OCI-LY7 (cell line): ENCODE data around the gene CEACAM7. TPM values are rescaled to one million over a fixed set of nuclear protein-coding genes. Genes with fewer than 3 reads are reported as not detected.

Source experiments
- BruUV-seq: library from RNA; stranded (reverse); fragments of 400-500 nt; replicated peaks from 2 replicates; lab custom pipeline; 2021; lab: Mats Ljungman, UMichigan
- CTCF ChIA-PET: fragments of 300-600 bp; sonication (Branson Sonifier 250); formaldehyde crosslinking; loops from one replicate; lab custom pipeline; 2022; ENCODE audit warnings: antibody characterized with exemption; ENCODE audit not compliant: unreplicated experiment; lab: Charles Lee
- POLR2A ChIA-PET: fragments of 300-600 bp; sonication (Branson Sonifier 250); formaldehyde crosslinking; loops from one replicate; lab custom pipeline; 2022; ENCODE audit warnings: antibody characterized with exemption; lab: Charles Lee
- DNase-seq: peaks from one replicate; pipeline ENCODE4 v3.0.0-alpha.2; 2015; ENCODE audit warnings: low spot score
- H2AFZ ChIP-seq: fragments of 200-600 bp; sonication (generic), shearing (Covaris generic); 2 replicates; pipeline ENCODE4 v1.6.1; 2014; ENCODE audit warnings: mild to moderate bottlenecking, antibody characterized with exemption, low read length, moderate library complexity
- H3K27ac ChIP-seq: fragments of 200-600 bp; sonication (generic); 2 replicates; pipeline ENCODE4 v1.5.1; 2014; ENCODE audit warnings: mixed run types, low read depth, mild to moderate bottlenecking, moderate library complexity, low read length, inconsistent platforms; ENCODE audit not compliant: poor library complexity, severe bottlenecking
- H3K36me3 ChIP-seq: fragments of 200-600 bp; sonication (generic); 2 replicates; pipeline ENCODE4 v1.6.1; 2014; ENCODE audit warnings: mild to moderate bottlenecking, antibody characterized with exemption, low read length, moderate library complexity, mixed read lengths; ENCODE audit not compliant: insufficient read depth
- H3K4me1 ChIP-seq: fragments of 200-600 bp; sonication (generic); 2 replicates; pipeline ENCODE4 v1.5.1; 2014; ENCODE audit warnings: mild to moderate bottlenecking, low read length; ENCODE audit not compliant: insufficient read depth, poor library complexity, severe bottlenecking
- H3K4me2 ChIP-seq: fragments of 200-600 bp; sonication (generic); 2 replicates; pipeline ENCODE4 v1.6.1; 2014; ENCODE audit warnings: mild to moderate bottlenecking, low read length
- H3K4me3 ChIP-seq: fragments of 200-600 bp; sonication (generic); 2 replicates; pipeline ENCODE4 v1.5.1; 2014; ENCODE audit warnings: mild to moderate bottlenecking, low read depth, low read length; ENCODE audit not compliant: poor library complexity, severe bottlenecking
- H3K79me2 ChIP-seq: fragments of 200-600 bp; sonication (generic); 2 replicates; pipeline ENCODE4 v1.6.1; 2016; ENCODE audit warnings: low read depth, mild to moderate bottlenecking, low read length, moderate library complexity, mixed read lengths; ENCODE audit not compliant: insufficient read depth
- H3K9me2 ChIP-seq: fragments of 200-600 bp; sonication (generic); 2 replicates; pipeline ENCODE4 v1.6.1; 2016; ENCODE audit warnings: mild to moderate bottlenecking, low read length, mixed read lengths; ENCODE audit not compliant: insufficient read depth
- H3K9me3 ChIP-seq: fragments of 200-600 bp; sonication (generic); 2 replicates; pipeline ENCODE4 v1.6.1; 2014; ENCODE audit warnings: mild to moderate bottlenecking, mixed run types, low read length, mixed read lengths
- H4K20me1 ChIP-seq: fragments of 200-600 bp; sonication (generic); 2 replicates; pipeline ENCODE4 v1.6.1; 2014; ENCODE audit warnings: mild to moderate bottlenecking, antibody characterized with exemption, low read length, moderate library complexity, mixed read lengths; ENCODE audit not compliant: insufficient read depth
- EZH2phosphoT487 ChIP-seq: fragments of 200-600 bp; sonication (generic); IDR thresholded peaks from 2 replicates; pipeline ENCODE4 v1.6.1; 2018; ENCODE audit warnings: low read depth, borderline replicate concordance, mild to moderate bottlenecking, mixed run types, antibody characterized with exemption, low read length, moderate library complexity, mixed read lengths
- intact Hi-C: fragments of 100-400 bp; cut with micrococcal nuclease; formaldehyde crosslinking; loops from one replicate; pipeline ENCODE4 v1.10.0; 2022; ENCODE audit not compliant: unreplicated experiment
- total RNA-seq, 2 experiments: library from RNA; depleted of rRNA in 1 of 2; stranded (reverse); fragments of >200 nt in 1 of 2; shearing (Covaris generic) in 1 of 2; gene quantifications; 2 replicates each; pipeline ENCODE4 v1.2.3, GENCODE V29; 2014 to 2022
- TF ChIP-seq, protein P1 (sequence below): fragments of 200-600 bp; sonication (generic); conservative IDR thresholded peaks from 2 replicates; pipeline ENCODE4 v1.5.1; 2014; ENCODE audit warnings: mild to moderate bottlenecking, antibody characterized with exemption, low read length, moderate library complexity, mixed read lengths

Gene CEACAM7
- total RNA-seq, 2 experiments from 2014 or later = not detected

DNA sequence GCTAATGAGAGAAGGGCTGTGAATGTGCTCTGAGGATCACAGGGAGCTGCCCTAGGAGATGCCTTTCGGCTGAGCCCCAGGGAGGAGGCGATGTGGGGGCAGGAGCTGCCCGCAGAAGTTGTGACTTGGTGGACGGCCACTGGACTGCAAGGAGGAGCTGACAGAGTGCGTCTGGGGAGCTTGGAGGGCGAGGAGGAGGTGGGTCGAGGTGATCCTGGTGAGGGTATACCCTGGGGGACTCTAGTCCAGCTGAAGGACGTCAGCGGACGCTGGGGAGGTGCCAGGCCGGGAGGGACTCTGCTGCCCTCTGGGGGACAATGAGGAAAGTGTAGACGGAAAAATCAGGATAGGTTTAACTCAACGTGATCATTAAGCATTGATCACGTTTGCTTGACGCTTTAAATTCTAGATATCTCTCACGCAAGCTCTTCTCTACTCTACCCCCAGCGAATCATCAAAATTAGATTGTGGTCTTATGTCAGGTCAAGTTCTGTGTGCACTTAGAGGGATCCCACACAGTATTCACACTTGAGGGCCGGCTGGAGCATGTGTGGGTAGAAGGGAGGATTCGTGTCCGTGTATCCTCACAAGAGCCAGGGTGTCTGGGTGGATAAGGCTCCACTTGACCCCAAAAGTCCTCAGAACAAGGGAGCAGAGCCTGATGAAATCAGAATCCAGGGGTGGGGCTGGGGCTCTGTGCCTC lies 3.3 kb upstream of the CEACAM7 start:
- no peaks in the 10 kb centered on the region for H3K4me1 ChIP-seq
- no peaks in the 10 kb centered on the region for H3K36me3 ChIP-seq
- H3K27ac ChIP-seq = no peak overlapping the region
- intact Hi-C loops = loop anchor here (5.0 kb wide), 1 partner anchor 49 kb away; no protein-coding TSS in a partner anchor
- H4K20me1 ChIP-seq = no peaks in the 10 kb centered on the region
- no peak overlapping the region for H3K4me3 ChIP-seq
- BruUV-seq = no TSS peak
- no peak for DNase-seq
- no peak overlapping the region for H2AFZ ChIP-seq
- H3K4me2 ChIP-seq = no peak overlapping the region
- POLR2A ChIA-PET = no interaction called here
- H3K9me2 ChIP-seq = no peaks in the 10 kb centered on the region
- H3K79me2 ChIP-seq = no peaks in the 10 kb centered on the region
- CTCF ChIA-PET = no interaction called here
- no peak for TF ChIP-seq EZH2phosphoT487
- TF ChIP-seq, protein P1, sequence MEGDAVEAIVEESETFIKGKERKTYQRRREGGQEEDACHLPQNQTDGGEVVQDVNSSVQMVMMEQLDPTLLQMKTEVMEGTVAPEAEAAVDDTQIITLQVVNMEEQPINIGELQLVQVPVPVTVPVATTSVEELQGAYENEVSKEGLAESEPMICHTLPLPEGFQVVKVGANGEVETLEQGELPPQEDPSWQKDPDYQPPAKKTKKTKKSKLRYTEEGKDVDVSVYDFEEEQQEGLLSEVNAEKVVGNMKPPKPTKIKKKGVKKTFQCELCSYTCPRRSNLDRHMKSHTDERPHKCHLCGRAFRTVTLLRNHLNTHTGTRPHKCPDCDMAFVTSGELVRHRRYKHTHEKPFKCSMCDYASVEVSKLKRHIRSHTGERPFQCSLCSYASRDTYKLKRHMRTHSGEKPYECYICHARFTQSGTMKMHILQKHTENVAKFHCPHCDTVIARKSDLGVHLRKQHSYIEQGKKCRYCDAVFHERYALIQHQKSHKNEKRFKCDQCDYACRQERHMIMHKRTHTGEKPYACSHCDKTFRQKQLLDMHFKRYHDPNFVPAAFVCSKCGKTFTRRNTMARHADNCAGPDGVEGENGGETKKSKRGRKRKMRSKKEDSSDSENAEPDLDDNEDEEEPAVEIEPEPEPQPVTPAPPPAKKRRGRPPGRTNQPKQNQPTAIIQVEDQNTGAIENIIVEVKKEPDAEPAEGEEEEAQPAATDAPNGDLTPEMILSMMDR = peak; percentile 76
- H3K9me3 ChIP-seq = 0 out of 2 replicates have a peak, but pooled peaks cover 4% of the 10 kb centered on the region

DNA sequence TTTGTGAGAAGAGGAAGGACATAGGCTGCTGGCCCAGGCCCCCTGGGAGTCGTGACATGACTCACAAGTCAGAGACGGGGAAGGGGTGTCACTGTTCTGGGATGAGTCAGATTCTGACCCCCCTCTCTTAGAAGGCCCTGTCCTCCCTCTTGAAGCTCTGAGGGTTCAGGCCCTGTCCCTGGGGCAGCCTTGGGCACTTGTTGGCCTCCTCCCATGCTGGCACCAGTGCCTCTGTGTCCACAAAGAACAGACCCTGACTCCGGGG lies 2.7 kb upstream of the CEACAM7 start:
- POLR2A ChIA-PET = no interaction called here

More for the DNA sequence above, 2.7 kb upstream of the CEACAM7 start:
- Histone ChIP-seq H3K4me3 (no peak overlapping the region), H3K27ac (no peak overlapping the region), H3K36me3 (no peaks in the 10 kb centered on the region), H3K4me2 (no peak overlapping the region), H3K79me2 (no peaks in the 10 kb centered on the region), H3K9me2 (no peaks in the 10 kb centered on the region), H3K9me3 (0 out of 2 replicates have a peak, but pooled peaks cover 4% of the 10 kb centered on the region), H3K4me1 (no peaks in the 10 kb centered on the region), H2AFZ (no peak overlapping the region), H4K20me1 (no peaks in the 10 kb centered on the region)
- TF ChIP-seq, protein P1 = no peak
- TF ChIP-seq EZH2phosphoT487 = no peak
- BruUV-seq = no TSS peak
- CTCF ChIA-PET = no interaction called here
- no peak for DNase-seq
- intact Hi-C loops = loop anchor here (5.0 kb wide), 1 partner anchor 48 kb away; no protein-coding TSS in a partner anchor
